Loucy (cell line): ENCODE data around the gene ZNF341.

Experiments used
- H2AFZ ChIP-seq: fragments of 200-600 bp; sonication (generic); 2 replicates; pipeline ENCODE4 v1.6.0; 2016; ENCODE audit warnings: antibody characterized with exemption, mild to moderate bottlenecking, low read length, moderate library complexity
- H3F3A ChIP-seq: fragments of 200-600 bp; 2 replicates; pipeline ENCODE4 v1.6.0; 2016; ENCODE audit warnings: antibody characterized with exemption, low read depth, mild to moderate bottlenecking
- H3K27me3 ChIP-seq: fragments of 200-600 bp; sonication (generic); 2 replicates; pipeline ENCODE4 v1.6.1; 2014; ENCODE audit warnings: low read length, mild to moderate bottlenecking; ENCODE audit not compliant: insufficient read depth, poor library complexity, severe bottlenecking
- H3K36me3 ChIP-seq: fragments of 200-600 bp; sonication (generic); 2 replicates; pipeline ENCODE4 v1.6.1; 2016; ENCODE audit warnings: low read length; ENCODE audit not compliant: insufficient read depth
- H3K4me1 ChIP-seq: fragments of 200-600 bp; sonication (generic); 2 replicates; pipeline ENCODE4 v1.5.1; 2014; ENCODE audit warnings: low read length, mild to moderate bottlenecking; ENCODE audit not compliant: insufficient read depth, poor library complexity, severe bottlenecking
- H3K4me2 ChIP-seq: fragments of 200-600 bp; sonication (generic); 2 replicates; pipeline ENCODE4 v1.6.0; 2014; ENCODE audit warnings: antibody characterized with exemption, low read length, low read depth, mild to moderate bottlenecking; ENCODE audit not compliant: poor library complexity, severe bottlenecking
- H3K4me3 ChIP-seq: fragments of 200-600 bp; sonication (generic); 2 replicates; pipeline ENCODE4 v1.5.1; 2014; ENCODE audit warnings: low read length, mild to moderate bottlenecking, mixed read lengths; ENCODE audit not compliant: poor library complexity, severe bottlenecking
- H3K79me2 ChIP-seq: fragments of 200-600 bp; sonication (generic); 2 replicates; pipeline ENCODE4 v1.6.1; 2014; ENCODE audit warnings: low read length; ENCODE audit not compliant: insufficient read depth
- H3K9ac ChIP-seq: fragments of 200-600 bp; sonication (generic); 2 replicates; pipeline ENCODE4 v1.6.0; 2014; ENCODE audit warnings: mild to moderate bottlenecking, low read depth, low read length, moderate library complexity; ENCODE audit not compliant: poor library complexity, severe bottlenecking
- H3K9me2 ChIP-seq: fragments of 200-600 bp; sonication (generic); replicated peaks from 2 replicates; pipeline ENCODE4 v1.6.1; 2016; ENCODE audit warnings: low read depth, low read length, mixed read lengths
- H3K9me3 ChIP-seq: fragments of 200-600 bp; sonication (generic); 2 replicates; pipeline ENCODE4 v1.6.1; 2014; ENCODE audit warnings: mild to moderate bottlenecking, antibody characterized with exemption, low read length, low read depth; ENCODE audit not compliant: insufficient read depth
- H4K20me1 ChIP-seq: fragments of 200-600 bp; sonication (generic); 2 replicates; pipeline ENCODE4 v1.6.0; 2014; ENCODE audit warnings: antibody characterized with exemption, low read length, mild to moderate bottlenecking; ENCODE audit not compliant: insufficient read depth, poor library complexity, severe bottlenecking
- CTCF ChIP-seq: fragments of 200-600 bp; sonication (generic); conservative IDR thresholded peaks from 2 replicates; pipeline ENCODE4 v1.5.1; 2014; ENCODE audit warnings: mild to moderate bottlenecking, antibody characterized with exemption, low read length
- EZH2phosphoT487 ChIP-seq: fragments of 200-600 bp; IDR thresholded peaks from 2 replicates; pipeline ENCODE4 v1.6.1; 2018; ENCODE audit warnings: antibody characterized with exemption, mild to moderate bottlenecking, moderate library complexity, borderline replicate concordance

The ZNF341 gene

GRCh38 chr20:33798444-33798843 lies 66.6 kb downstream of the ZNF341 start:
- Histone ChIP-seq H3K4me3 (no peak overlapping the region), H3K9me2 (no peaks in the 10 kb centered on the region), H3K9me3 (no peaks in the 10 kb centered on the region), H3F3A (no peaks in the 10 kb centered on the region), H3K4me2 (no peak overlapping the region), H4K20me1 (no peaks in the 10 kb centered on the region), H3K36me3 (no peaks in the 10 kb centered on the region), H3K9ac (no peak overlapping the region), H3K79me2 (no peaks in the 10 kb centered on the region), H2AFZ (no peak overlapping the region), H3K27me3 (no peaks in the 10 kb centered on the region), H3K4me1 (no peaks in the 10 kb centered on the region)
- TF ChIP-seq EZH2phosphoT487 (no peak), CTCF (no peak)

- H3K27me3 ChIP-seq: no peaks in the 10 kb centered on the region
- no peak overlapping the region for H3K9ac ChIP-seq
- no peak overlapping the region for H2AFZ ChIP-seq
- no peaks in the 10 kb centered on the region for H4K20me1 ChIP-seq
- no peaks in the 10 kb centered on the region for H3K79me2 ChIP-seq
- H3K9me2 ChIP-seq: no peaks in the 10 kb centered on the region
- no peak overlapping the region for H3K4me3 ChIP-seq
- H3K36me3 ChIP-seq: no peaks in the 10 kb centered on the region
- H3K9me3 ChIP-seq: no peaks in the 10 kb centered on the region
- H3F3A ChIP-seq: no peaks in the 10 kb centered on the region
- no peaks in the 10 kb centered on the region for H3K4me1 ChIP-seq
- no peak for TF ChIP-seq EZH2phosphoT487
- TF ChIP-seq CTCF: no peak
- H3K4me2 ChIP-seq: no peak overlapping the region
Measured at GRCh38 chr20:33803921-33804337, 72.1 kb downstream of the ZNF341 start.

GRCh38 chr20:33808388-33808787 lies 76.6 kb downstream of the ZNF341 start:
- Histone ChIP-seq H3K9me3 (no peaks in the 10 kb centered on the region), H3K4me3 (no peak overlapping the region), H3K9ac (no peak overlapping the region), H2AFZ (no peak overlapping the region), H3K9me2 (no peaks in the 10 kb centered on the region), H3K4me1 (peaks cover 14% of the 10 kb centered on the region), H3K4me2 (no peak overlapping the region), H3K36me3 (no peaks in the 10 kb centered on the region), H3K79me2 (peaks cover 22% of the 10 kb centered on the region), H4K20me1 (peaks cover 16% of the 10 kb centered on the region), H3K27me3 (no peaks in the 10 kb centered on the region), H3F3A (no peaks in the 10 kb centered on the region)
- TF ChIP-seq EZH2phosphoT487: no peak
- TF ChIP-seq CTCF: no peak
